HEK293 (cell line): Measurements from ENCODE around the gene UGT1A6.

Experiments used
- CTCF ChIA-PET: fragments of 350-600 bp; formaldehyde crosslinking; extraction: SDS; loops from one replicate; lab custom pipeline; 2021; ENCODE audit warnings: antibody characterized with exemption; lab: Yijun Ruan, JAX
- POLR2A ChIA-PET: fragments of 300-600 bp; formaldehyde crosslinking; extraction: SDS; loops from one replicate; lab custom pipeline; 2020; ENCODE audit warnings: antibody characterized with exemption, inconsistent platforms; lab: Yijun Ruan, JAX
- H3K27ac ChIP-seq: fragments of 200-500 bp; sonication (Bioruptor generic); 2 replicates; pipeline ENCODE4 v1.5.1; 2014; ENCODE audit warnings: low read depth, low read length, control low read depth, inconsistent platforms; ENCODE audit errors: extremely low read depth
- H3K36me3 ChIP-seq, 2 experiments: fragments of 200-500 bp in 1 of 2; sonication (Bioruptor generic) in 1 of 2; 1 replicate in 1 of 2; 2 replicates in 1 of 2; pipeline ENCODE4 v1.5.1; 2014 to 2017; ENCODE audit warnings: inconsistent platforms in 2 of 2, low read length in 2 of 2; ENCODE audit not compliant: control insufficient read depth in 2 of 2, insufficient read depth in 1 of 2
- H3K4me1 ChIP-seq: fragments of 200-500 bp; sonication (Bioruptor generic); 2 replicates; pipeline ENCODE4 v1.5.1; 2014; ENCODE audit warnings: mild to moderate bottlenecking, low read length, inconsistent platforms; ENCODE audit not compliant: control insufficient read depth, insufficient read depth
- H3K4me3 ChIP-seq: 2 replicates; pipeline ENCODE4 v1.5.1; 2011; ENCODE audit warnings: low read depth, mild to moderate bottlenecking, control low read depth, low read length, moderate library complexity
- H3K9me3 ChIP-seq: fragments of 200-500 bp; sonication (Bioruptor generic); 2 replicates; pipeline ENCODE4 v1.5.1; 2014; ENCODE audit warnings: low read depth, low read length, inconsistent platforms; ENCODE audit not compliant: control insufficient read depth, insufficient read depth
- RBAK ChIP-seq: fragments of 450-650 bp; formaldehyde crosslinking; IDR thresholded peaks from 2 replicates; pipeline ENCODE4 v1.5.1; 2016; ENCODE audit warnings: missing biosample characterization, missing genetic modification characterization
- SALL2 ChIP-seq: fragments of 450-650 bp; formaldehyde crosslinking; IDR thresholded peaks from 2 replicates; pipeline ENCODE4 v1.5.0; 2017; ENCODE audit warnings: missing biosample characterization, mild to moderate bottlenecking, missing genetic modification characterization, borderline replicate concordance
- ZBTB8A ChIP-seq: fragments of 450-650 bp; formaldehyde crosslinking; IDR thresholded peaks from 2 replicates; pipeline ENCODE4 v1.5.1; 2016; ENCODE audit warnings: missing biosample characterization, missing genetic modification characterization
- ZFHX2 ChIP-seq: fragments of 450-650 bp; formaldehyde crosslinking; conservative IDR thresholded peaks from 2 replicates; pipeline ENCODE4 v1.5.1; 2016; ENCODE audit warnings: missing biosample characterization, missing genetic modification characterization
- ZFP3 ChIP-seq: fragments of 450-650 bp; formaldehyde crosslinking; IDR thresholded peaks from 2 replicates; pipeline ENCODE4 v1.5.1; 2016; ENCODE audit warnings: low read depth, missing biosample characterization, missing genetic modification characterization
- ZNF10 ChIP-seq: fragments of 450-650 bp; formaldehyde crosslinking; IDR thresholded peaks from 2 replicates; pipeline ENCODE4 v1.5.1; 2017; ENCODE audit warnings: missing biosample characterization, missing genetic modification characterization
- ZNF114 ChIP-seq: fragments of 450-650 bp; formaldehyde crosslinking; IDR thresholded peaks from 2 replicates; pipeline ENCODE4 v1.5.0; 2017; ENCODE audit warnings: missing biosample characterization, missing genetic modification characterization
- ZNF146 ChIP-seq: fragments of 450-650 bp; formaldehyde crosslinking; IDR thresholded peaks from 2 replicates; pipeline ENCODE4 v1.5.1; 2016; ENCODE audit warnings: missing biosample characterization, missing genetic modification characterization
- ZNF155 ChIP-seq: fragments of 450-650 bp; formaldehyde crosslinking; IDR thresholded peaks from 2 replicates; pipeline ENCODE4 v1.5.1; 2016; ENCODE audit warnings: missing biosample characterization, missing genetic modification characterization
- ZNF248 ChIP-seq: fragments of 450-650 bp; formaldehyde crosslinking; IDR thresholded peaks from 2 replicates; pipeline ENCODE4 v1.5.1; 2017; ENCODE audit warnings: missing biosample characterization, missing genetic modification characterization
- ZNF302 ChIP-seq: fragments of 450-650 bp; formaldehyde crosslinking; IDR thresholded peaks from 2 replicates; pipeline ENCODE4 v1.5.1; 2016; ENCODE audit warnings: missing biosample characterization, missing genetic modification characterization, low read depth
- ZNF366 ChIP-seq: fragments of 450-650 bp; formaldehyde crosslinking; conservative IDR thresholded peaks from 2 replicates; pipeline ENCODE4 v1.5.1; 2016; ENCODE audit warnings: missing biosample characterization, missing genetic modification characterization
- ZNF416 ChIP-seq: fragments of 450-650 bp; formaldehyde crosslinking; IDR thresholded peaks from 2 replicates; pipeline ENCODE4 v1.5.1; 2016; ENCODE audit warnings: missing biosample characterization, missing genetic modification characterization
- ZNF48 ChIP-seq: fragments of 450-650 bp; formaldehyde crosslinking; IDR thresholded peaks from 2 replicates; pipeline ENCODE4 v1.5.1; 2016; ENCODE audit warnings: missing biosample characterization, missing genetic modification characterization
- ZNF529 ChIP-seq: fragments of 450-650 bp; formaldehyde crosslinking; IDR thresholded peaks from 2 replicates; pipeline ENCODE4 v1.5.1; 2017; ENCODE audit warnings: missing genetic modification characterization, missing biosample characterization; ENCODE audit not compliant: insufficient replicate concordance
- ZNF530 ChIP-seq: fragments of 450-650 bp; formaldehyde crosslinking; IDR thresholded peaks from 2 replicates; pipeline ENCODE4 v1.5.1; 2016; ENCODE audit warnings: low read depth, missing biosample characterization, missing genetic modification characterization
- ZNF621 ChIP-seq: fragments of 450-650 bp; formaldehyde crosslinking; IDR thresholded peaks from 2 replicates; pipeline ENCODE4 v1.5.1; 2017; ENCODE audit warnings: missing biosample characterization, missing genetic modification characterization
- ZNF660 ChIP-seq: fragments of 450-650 bp; IDR thresholded peaks from 2 replicates; pipeline ENCODE4 v1.5.1; 2018; ENCODE audit warnings: missing biosample characterization, mild to moderate bottlenecking, missing genetic modification characterization
- ZNF747 ChIP-seq: fragments of 450-650 bp; formaldehyde crosslinking; IDR thresholded peaks from 2 replicates; pipeline ENCODE4 v1.5.1; 2016; ENCODE audit warnings: missing biosample characterization, missing genetic modification characterization
- ZNF785 ChIP-seq: fragments of 450-650 bp; formaldehyde crosslinking; IDR thresholded peaks from 2 replicates; pipeline ENCODE4 v1.5.1; 2016; ENCODE audit warnings: missing biosample characterization, missing genetic modification characterization
- ZNF843 ChIP-seq: fragments of 450-650 bp; formaldehyde crosslinking; IDR thresholded peaks from 2 replicates; pipeline ENCODE4 v1.5.1; 2016; ENCODE audit warnings: missing biosample characterization, missing genetic modification characterization
- ZSCAN23 ChIP-seq: fragments of 450-650 bp; formaldehyde crosslinking; IDR thresholded peaks from 2 replicates; pipeline ENCODE4 v1.5.1; 2016; ENCODE audit warnings: missing biosample characterization, missing genetic modification characterization
- ZSCAN30 ChIP-seq: fragments of 450-650 bp; IDR thresholded peaks from 2 replicates; pipeline ENCODE4 v1.5.1; 2018; ENCODE audit warnings: missing biosample characterization, mild to moderate bottlenecking, missing genetic modification characterization, moderate library complexity
- TF ChIP-seq, protein P1 (sequence below): fragments of 450-650 bp; formaldehyde crosslinking; IDR thresholded peaks from 2 replicates; pipeline ENCODE4 v1.5.1; 2016; ENCODE audit warnings: missing biosample characterization, missing genetic modification characterization
- TF ChIP-seq, protein P2 (sequence below): fragments of 450-650 bp; formaldehyde crosslinking; IDR thresholded peaks from 2 replicates; pipeline ENCODE4 v1.5.1; 2017; ENCODE audit warnings: missing biosample characterization, missing genetic modification characterization
- TF ChIP-seq, protein P3 (sequence below): fragments of 450-650 bp; formaldehyde crosslinking; IDR thresholded peaks from 2 replicates; pipeline ENCODE4 v1.5.1; 2017; ENCODE audit warnings: missing biosample characterization, missing genetic modification characterization
- TF ChIP-seq, protein P4 (sequence below): fragments of 450-650 bp; formaldehyde crosslinking; conservative IDR thresholded peaks from 2 replicates; pipeline ENCODE4 v1.5.1; 2016; ENCODE audit warnings: low read depth, missing biosample characterization, missing genetic modification characterization

Gene UGT1A6

DNA sequence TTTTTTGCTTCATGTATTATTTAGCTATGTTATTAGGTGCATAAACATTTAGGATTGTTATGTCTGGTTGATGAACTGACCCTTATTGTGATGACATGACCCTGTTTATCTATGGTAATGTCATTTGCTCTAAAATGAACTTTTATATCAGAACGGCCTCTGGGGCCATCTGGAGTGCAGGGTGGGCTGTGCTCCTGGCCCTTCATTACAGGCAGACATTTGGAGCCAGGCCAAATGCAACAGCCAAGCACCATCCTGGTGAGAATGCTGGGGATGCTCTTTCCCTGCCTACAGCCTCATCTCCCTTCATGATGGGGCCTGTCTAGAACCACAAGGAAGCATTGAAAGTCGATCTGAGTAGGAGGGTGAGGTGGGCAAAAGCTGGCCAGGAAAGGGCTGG is 123.6 kb downstream of the UGT1A6 start (continued):
- TF ChIP-seq, protein P1, sequence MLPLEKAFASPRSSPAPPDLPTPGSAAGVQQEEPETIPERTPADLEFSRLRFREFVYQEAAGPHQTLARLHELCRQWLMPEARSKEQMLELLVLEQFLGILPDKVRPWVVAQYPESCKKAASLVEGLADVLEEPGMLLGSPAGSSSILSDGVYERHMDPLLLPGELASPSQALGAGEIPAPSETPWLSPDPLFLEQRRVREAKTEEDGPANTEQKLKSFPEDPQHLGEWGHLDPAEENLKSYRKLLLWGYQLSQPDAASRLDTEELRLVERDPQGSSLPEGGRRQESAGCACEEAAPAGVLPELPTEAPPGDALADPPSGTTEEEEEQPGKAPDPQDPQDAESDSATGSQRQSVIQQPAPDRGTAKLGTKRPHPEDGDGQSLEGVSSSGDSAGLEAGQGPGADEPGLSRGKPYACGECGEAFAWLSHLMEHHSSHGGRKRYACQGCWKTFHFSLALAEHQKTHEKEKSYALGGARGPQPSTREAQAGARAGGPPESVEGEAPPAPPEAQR = no peak
- peak; percentile 42; the same call in 1 of the 2 replicates for TF ChIP-seq ZFHX2 (tag by site-specific recombination)

DNA sequence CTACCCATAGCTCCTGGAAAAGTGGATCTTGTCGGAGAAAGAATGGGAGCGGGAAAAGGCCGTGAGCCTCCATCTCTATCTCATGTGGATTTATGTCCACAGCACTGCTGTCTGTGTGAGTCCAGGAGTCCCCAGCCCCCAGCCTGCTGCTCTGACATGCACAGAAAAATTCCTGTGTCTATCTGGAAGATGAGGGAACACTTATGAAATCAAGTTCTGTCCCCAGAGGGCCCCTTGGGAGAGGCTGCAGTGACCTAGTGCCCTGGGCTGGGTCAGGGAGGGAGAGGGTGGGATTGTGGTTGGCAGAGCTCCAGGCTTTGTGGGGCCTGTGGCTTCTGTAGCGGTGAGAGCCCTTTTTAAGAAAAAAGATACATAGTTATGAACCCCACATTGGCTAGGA is 124.1 kb downstream of the UGT1A6 start:
- no peaks in the 10 kb centered on the region for H3K36me3 ChIP-seq
- H3K4me1 ChIP-seq = peaks cover 5% of the 10 kb centered on the region; the same call in 1 of the 2 replicates
- H3K9me3 ChIP-seq = no peaks in the 10 kb centered on the region
- POLR2A ChIA-PET = no interaction called here
- TF ChIP-seq RBAK (tag by site-specific recombination) (no peak), ZNF530 (tag by site-specific recombination) (no peak), ZNF747 (tag by site-specific recombination) (no peak), ZNF302 (no peak), ZBTB8A (tag by site-specific recombination) (no peak), ZSCAN23 (tag by site-specific recombination) (no peak), ZNF10 (tag by site-specific recombination) (no peak), ZNF843 (tag by site-specific recombination) (no peak), ZNF155 (tag by site-specific recombination) (no peak), ZNF366 (tag by site-specific recombination) (no peak), ZNF785 (tag by site-specific recombination) (no peak), ZSCAN30 (no peak), ZNF660 (tag by site-specific recombination) (no peak)
- TF ChIP-seq, protein P2, sequence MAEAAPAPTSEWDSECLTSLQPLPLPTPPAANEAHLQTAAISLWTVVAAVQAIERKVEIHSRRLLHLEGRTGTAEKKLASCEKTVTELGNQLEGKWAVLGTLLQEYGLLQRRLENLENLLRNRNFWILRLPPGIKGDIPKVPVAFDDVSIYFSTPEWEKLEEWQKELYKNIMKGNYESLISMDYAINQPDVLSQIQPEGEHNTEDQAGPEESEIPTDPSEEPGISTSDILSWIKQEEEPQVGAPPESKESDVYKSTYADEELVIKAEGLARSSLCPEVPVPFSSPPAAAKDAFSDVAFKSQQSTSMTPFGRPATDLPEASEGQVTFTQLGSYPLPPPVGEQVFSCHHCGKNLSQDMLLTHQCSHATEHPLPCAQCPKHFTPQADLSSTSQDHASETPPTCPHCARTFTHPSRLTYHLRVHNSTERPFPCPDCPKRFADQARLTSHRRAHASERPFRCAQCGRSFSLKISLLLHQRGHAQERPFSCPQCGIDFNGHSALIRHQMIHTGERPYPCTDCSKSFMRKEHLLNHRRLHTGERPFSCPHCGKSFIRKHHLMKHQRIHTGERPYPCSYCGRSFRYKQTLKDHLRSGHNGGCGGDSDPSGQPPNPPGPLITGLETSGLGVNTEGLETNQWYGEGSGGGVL (tag by site-specific recombination) = no peak
- TF ChIP-seq, protein P3, sequence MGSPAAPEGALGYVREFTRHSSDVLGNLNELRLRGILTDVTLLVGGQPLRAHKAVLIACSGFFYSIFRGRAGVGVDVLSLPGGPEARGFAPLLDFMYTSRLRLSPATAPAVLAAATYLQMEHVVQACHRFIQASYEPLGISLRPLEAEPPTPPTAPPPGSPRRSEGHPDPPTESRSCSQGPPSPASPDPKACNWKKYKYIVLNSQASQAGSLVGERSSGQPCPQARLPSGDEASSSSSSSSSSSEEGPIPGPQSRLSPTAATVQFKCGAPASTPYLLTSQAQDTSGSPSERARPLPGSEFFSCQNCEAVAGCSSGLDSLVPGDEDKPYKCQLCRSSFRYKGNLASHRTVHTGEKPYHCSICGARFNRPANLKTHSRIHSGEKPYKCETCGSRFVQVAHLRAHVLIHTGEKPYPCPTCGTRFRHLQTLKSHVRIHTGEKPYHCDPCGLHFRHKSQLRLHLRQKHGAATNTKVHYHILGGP (tag by site-specific recombination) = no peak
- CTCF ChIA-PET = no interaction called here
- H3K27ac ChIP-seq = no peak overlapping the region
- no peak overlapping the region for H3K4me3 ChIP-seq

DNA sequence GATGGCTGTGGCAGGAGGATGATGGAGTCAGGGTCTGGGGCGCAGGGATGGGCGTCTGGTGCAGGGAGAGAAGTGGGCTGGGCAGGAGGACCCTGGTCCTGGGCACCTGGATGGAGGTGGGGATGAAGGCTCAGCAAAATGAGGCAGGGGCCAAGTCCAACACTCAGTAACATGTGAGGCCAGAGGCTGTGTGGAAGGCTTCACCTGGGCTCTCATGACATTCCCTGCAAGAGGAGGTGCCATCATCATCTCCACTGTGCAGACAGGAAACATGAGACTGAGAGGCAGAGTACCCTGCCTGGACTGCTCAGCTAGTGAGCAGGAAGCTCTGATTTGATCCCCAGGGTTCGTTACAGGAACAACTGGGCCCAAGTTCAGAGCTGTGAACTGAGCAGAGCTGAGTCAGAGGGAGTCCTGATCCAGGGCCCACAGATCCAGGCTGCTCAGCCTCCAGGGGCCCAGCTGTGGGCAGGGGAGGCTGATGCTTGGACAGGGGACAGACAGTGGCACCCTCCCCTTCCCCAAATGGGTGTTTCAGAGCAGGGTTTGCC is 124.7 kb downstream of the UGT1A6 start:
- H3K9me3 ChIP-seq = no peaks in the 10 kb centered on the region
- H3K36me3 ChIP-seq = no peaks in the 10 kb centered on the region
- H3K27ac ChIP-seq = no peak overlapping the region
- H3K4me1 ChIP-seq = peaks cover 5% of the 10 kb centered on the region; the same call in 1 of the 2 replicates
- ChIA-PET POLR2A (no interaction called here), CTCF (interaction anchor here (1.1 kb wide), 1 partner anchor 764 kb away, joined by 3 read pairs; no protein-coding TSS in a partner anchor)
- H3K4me3 ChIP-seq = no peak overlapping the region
- TF ChIP-seq ZNF416 = no peak
- TF ChIP-seq, protein P4, sequence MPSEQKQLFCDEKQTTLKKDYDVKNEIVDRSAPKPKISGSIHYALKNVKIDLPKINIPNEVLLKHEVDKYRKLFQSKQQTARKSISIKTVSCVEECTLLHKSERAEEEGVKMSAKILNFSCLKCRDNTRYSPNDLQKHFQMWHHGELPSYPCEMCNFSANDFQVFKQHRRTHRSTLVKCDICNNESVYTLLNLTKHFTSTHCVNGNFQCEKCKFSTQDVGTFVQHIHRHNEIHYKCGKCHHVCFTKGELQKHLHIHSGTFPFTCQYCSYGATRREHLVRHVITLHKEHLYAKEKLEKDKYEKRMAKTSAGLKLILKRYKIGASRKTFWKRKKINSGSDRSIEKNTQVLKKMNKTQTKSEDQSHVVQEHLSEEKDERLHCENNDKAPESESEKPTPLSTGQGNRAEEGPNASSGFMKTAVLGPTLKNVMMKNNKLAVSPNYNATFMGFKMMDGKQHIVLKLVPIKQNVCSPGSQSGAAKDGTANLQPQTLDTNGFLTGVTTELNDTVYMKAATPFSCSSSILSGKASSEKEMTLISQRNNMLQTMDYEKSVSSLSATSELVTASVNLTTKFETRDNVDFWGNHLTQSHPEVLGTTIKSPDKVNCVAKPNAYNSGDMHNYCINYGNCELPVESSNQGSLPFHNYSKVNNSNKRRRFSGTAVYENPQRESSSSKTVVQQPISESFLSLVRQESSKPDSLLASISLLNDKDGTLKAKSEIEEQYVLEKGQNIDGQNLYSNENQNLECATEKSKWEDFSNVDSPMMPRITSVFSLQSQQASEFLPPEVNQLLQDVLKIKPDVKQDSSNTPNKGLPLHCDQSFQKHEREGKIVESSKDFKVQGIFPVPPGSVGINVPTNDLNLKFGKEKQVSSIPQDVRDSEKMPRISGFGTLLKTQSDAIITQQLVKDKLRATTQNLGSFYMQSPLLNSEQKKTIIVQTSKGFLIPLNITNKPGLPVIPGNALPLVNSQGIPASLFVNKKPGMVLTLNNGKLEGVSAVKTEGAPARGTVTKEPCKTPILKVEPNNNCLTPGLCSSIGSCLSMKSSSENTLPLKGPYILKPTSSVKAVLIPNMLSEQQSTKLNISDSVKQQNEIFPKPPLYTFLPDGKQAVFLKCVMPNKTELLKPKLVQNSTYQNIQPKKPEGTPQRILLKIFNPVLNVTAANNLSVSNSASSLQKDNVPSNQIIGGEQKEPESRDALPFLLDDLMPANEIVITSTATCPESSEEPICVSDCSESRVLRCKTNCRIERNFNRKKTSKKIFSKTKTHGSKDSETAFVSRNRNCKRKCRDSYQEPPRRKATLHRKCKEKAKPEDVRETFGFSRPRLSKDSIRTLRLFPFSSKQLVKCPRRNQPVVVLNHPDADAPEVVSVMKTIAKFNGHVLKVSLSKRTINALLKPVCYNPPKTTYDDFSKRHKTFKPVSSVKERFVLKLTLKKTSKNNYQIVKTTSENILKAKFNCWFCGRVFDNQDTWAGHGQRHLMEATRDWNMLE (tag by site-specific recombination) = no peak
- no peak for TF ChIP-seq ZNF529 (tag by site-specific recombination)
- no peak for TF ChIP-seq ZNF48
- no peak for TF ChIP-seq SALL2 (tag by site-specific recombination)
- TF ChIP-seq ZNF621 (tag by site-specific recombination) = no peak
- TF ChIP-seq ZNF146 (tag by site-specific recombination) = no peak
- no peak for TF ChIP-seq ZNF248 (tag by site-specific recombination)
- TF ChIP-seq ZNF114 = no peak
- TF ChIP-seq ZFP3 (tag by site-specific recombination) = no peak
